Activated gamma-delta T cell (primary cell): Measurements from ENCODE around the gene ASTE1.
"Not testable (repeated sequence)": the region's sequence is repeated elsewhere in the genome, so short reads cannot be mapped to it uniquely, and the experiment has no call there.

Experiments used
- DNase-seq: peaks from one replicate; lab custom pipeline; 2025; lab: John Stamatoyannopoulos, UW

The ASTE1 gene

GRCh38 chr3:131009698-131010097 is 16.9 kb downstream of the ASTE1 start:
- DNase-seq, result no peak

- no peak for DNase-seq
Observed at GRCh38 chr3:131008326-131008725, 18.3 kb downstream of the ASTE1 start.

GRCh38 chr3:131007782-131008181 is 18.8 kb downstream of the ASTE1 start:
- DNase-seq, result no peak

- no peak for DNase-seq
Observed at GRCh38 chr3:131007256-131007655, 19.4 kb downstream of the ASTE1 start.

- DNase-seq, result no peak
Observed at GRCh38 chr3:131004603-131005002, 22.0 kb downstream of the ASTE1 start.

GRCh38 chr3:131001071-131001470 is 25.6 kb downstream of the ASTE1 start:
- DNase-seq, result no peak

GRCh38 chr3:130997289-130997688 is 29.3 kb downstream of the ASTE1 start:
- no peak for DNase-seq

GRCh38 chr3:130992344-130992743 is 34.3 kb downstream of the ASTE1 start:
- no peak for DNase-seq

- DNase-seq, result no peak
Observed at GRCh38 chr3:130991126-130991525, 35.5 kb downstream of the ASTE1 start.

- no peak for DNase-seq
Observed at GRCh38 chr3:130990282-130990681, 36.3 kb downstream of the ASTE1 start.

GRCh38 chr3:130981469-130981868 is 45.2 kb downstream of the ASTE1 start:
- no peak for DNase-seq

- DNase-seq, result no peak
Observed at GRCh38 chr3:130979117-130979516, 47.5 kb downstream of the ASTE1 start.

- no peak for DNase-seq
Observed at GRCh38 chr3:130976706-130977105, 49.9 kb downstream of the ASTE1 start.

GRCh38 chr3:130975251-130975650 is 51.4 kb downstream of the ASTE1 start:
- DNase-seq, result no peak

- DNase-seq, result no peak
Observed at GRCh38 chr3:130974201-130974600, 52.4 kb downstream of the ASTE1 start.

- DNase-seq, result no peak
Observed at GRCh38 chr3:130973406-130973805, 53.2 kb downstream of the ASTE1 start.

- not testable (repeated sequence) for DNase-seq
Observed at GRCh38 chr3:130972592-130972991, 54.0 kb downstream of the ASTE1 start.

GRCh38 chr3:130971208-130971607 is 55.4 kb downstream of the ASTE1 start:
- DNase-seq, result no peak

GRCh38 chr3:130969621-130970020 is 57.0 kb downstream of the ASTE1 start:
- no peak for DNase-seq

GRCh38 chr3:130968221-130968620 is 58.4 kb downstream of the ASTE1 start:
- DNase-seq, result no peak

- no peak for DNase-seq
Observed at GRCh38 chr3:130967281-130967680, 59.3 kb downstream of the ASTE1 start.

- no peak for DNase-seq
Observed at GRCh38 chr3:130963878-130964277, 62.7 kb downstream of the ASTE1 start.
